Lung (tissue), 12 donors: ENCODE data around the gene ALKBH5. TPM values are rescaled to one million over a fixed set of nuclear protein-coding genes. Genes with fewer than 3 reads are reported as not detected.
A peak's percentile ranks its signal among the peaks of the same experiment; 100 is the strongest.

Source experiments
- ATAC-seq: fragments of 200-7000 bp; cut with Tn5 transposase; one replicate; pipeline ENCODE4 v1.9.1; 2020; ENCODE audit warnings: moderate number of reproducible peaks; ENCODE audit not compliant: insufficient read depth, low FRiP score
- DNase-seq, 3 donors: peaks; one replicate each; pipeline ENCODE4 v3.0.0-alpha.2; 2013 to 2017
- H3K27ac ChIP-seq, 2 donors: one replicate each; pipeline ENCODE4 v1.5.1; 2013; ENCODE audit warnings: mild to moderate bottlenecking in 2 of 2, moderate library complexity in 2 of 2, control low read depth in 1 of 2, inconsistent platforms in 1 of 2, low read depth in 1 of 2, low read length in 1 of 2
- H3K27me3 ChIP-seq, 3 donors: one replicate each; pipeline ENCODE4 v1.5.1; 2013; ENCODE audit warnings: low read length in 2 of 3; ENCODE audit not compliant: control insufficient read depth in 3 of 3, insufficient read depth in 3 of 3
- H3K36me3 ChIP-seq, 4 donors: one replicate each; pipeline ENCODE4 v1.5.1; 2013; ENCODE audit warnings: low read length in 4 of 4, mild to moderate bottlenecking in 1 of 4, moderate library complexity in 1 of 4; ENCODE audit not compliant: control insufficient read depth in 4 of 4, insufficient read depth in 4 of 4
- H3K4me1 ChIP-seq, 5 donors: one replicate each; pipeline ENCODE4 v1.5.1; 2013; ENCODE audit warnings: low read length in 5 of 5, mild to moderate bottlenecking in 2 of 5, moderate library complexity in 1 of 5; ENCODE audit not compliant: control insufficient read depth in 5 of 5, insufficient read depth in 5 of 5
- H3K4me3 ChIP-seq: one replicate; pipeline ENCODE4 v1.5.1; 2013; ENCODE audit warnings: mild to moderate bottlenecking, control low read depth, moderate library complexity
- H3K9ac ChIP-seq, 2 donors: one replicate each; pipeline ENCODE4 v1.5.1; 2013; ENCODE audit warnings: low read length in 2 of 2, control low read depth in 1 of 2; ENCODE audit not compliant: insufficient read depth in 1 of 2
- H3K9me3 ChIP-seq, 4 donors: one replicate each; pipeline ENCODE4 v1.5.1; 2013; ENCODE audit warnings: low read length in 3 of 4, mild to moderate bottlenecking in 1 of 4, moderate library complexity in 1 of 4; ENCODE audit not compliant: control insufficient read depth in 4 of 4, insufficient read depth in 3 of 4
- CTCF ChIP-seq: IDR thresholded peaks from 2 replicates; pipeline ENCODE4 v1.5.1; 2012; ENCODE audit warnings: mild to moderate bottlenecking; ENCODE audit errors: control extremely low read depth, extremely low read depth
- WGBS, 2 donors: extraction: QIAGEN DNeasy Blood & Tissue Kit; methylation state at CpG; one replicate each; pipeline ENCODE4 v1.1.7; 2013; 5-methylcytosine and 5-hydroxymethylcytosine counted together
- polyA plus RNA-seq, 2 donors: library from polyadenylated mRNA; stranded (reverse); fragments of 200-250 nt; gene quantifications; one replicate each; pipeline ENCODE4 v1.2.1, GENCODE V29; 2013
- total RNA-seq, 2 donors: library from RNA; depleted of rRNA in 1 of 2; stranded (reverse); fragments of >200 nt in 1 of 2; gene quantifications; one replicate each; pipeline ENCODE4 v1.2.1, GENCODE V29; 2014 to 2021
- donor health status: control.
- donor health status: control.
- donor health status: Bipolar disorder and iron deficiency.
- donor health status: healthy.
- donor health status: DM: yes; HTN: yes; CAD: no.

The ALKBH5 gene
- total and polyA plus RNA-seq, 4 donors, result 30.2 to 104 (median 59.8) TPM

GRCh38 chr17:18256776-18257175 lies 73.1 kb downstream of the ALKBH5 start:
- 87 to 96% methylated on average over 7 of the region's 7 CpGs for WGBS, 2 donors
- no peak for TF ChIP-seq CTCF
- Histone ChIP-seq H3K4me3 (no peak overlapping the region), H3K9ac (peak overlapping the region in 1 of 2 donors; percentile 65), H3K27ac (peak overlapping the region in 1 of 2 donors; percentile 1), H3K4me1 (peaks cover 11 to 28% (median 18%) of the 10 kb centered on the region in 5 donors), H3K36me3 (peaks cover 6 to 43% (median 20%) of the 10 kb centered on the region in 4 donors), H3K9me3 (no peaks in the 10 kb centered on the region), H3K27me3 (no peaks in the 10 kb centered on the region)
- DNase-seq (no peak), ATAC-seq (no peak)

GRCh38 chr17:18257268-18257981 lies 73.8 kb downstream of the ALKBH5 start:
- H3K36me3 ChIP-seq, result peaks cover 6 to 37% (median 17%) of the 10 kb centered on the region in 4 donors
- peak overlapping the region; percentile 55 to 65 for H3K9ac ChIP-seq
- H3K27ac ChIP-seq, result peak overlapping the region; percentile 97 to 98
- WGBS, 2 donors, result 19 to 34% methylated on average over 18 of the region's 18 CpGs
- no peak for TF ChIP-seq CTCF
- H3K4me3 ChIP-seq, result peak overlapping the region; percentile 91
- H3K9me3 ChIP-seq, result no peaks in the 10 kb centered on the region
- no peaks in the 10 kb centered on the region for H3K27me3 ChIP-seq
- H3K4me1 ChIP-seq, result peaks cover 15 to 34% (median 18%) of the 10 kb centered on the region in 5 donors
- DNase-seq, result peak in 1 of 3 donors; percentile 33
- ATAC-seq, result peak; percentile 24

- DNase-seq, result peak in 2 of 3 donors; percentile 37 to 43
- Histone ChIP-seq H3K4me1 (peaks cover 15 to 34% (median 18%) of the 10 kb centered on the region in 5 donors), H3K9ac (peak overlapping the region; percentile 55 to 65), H3K27me3 (no peaks in the 10 kb centered on the region), H3K9me3 (no peaks in the 10 kb centered on the region), H3K4me3 (peak overlapping the region; percentile 91), H3K36me3 (peaks cover 6 to 32% (median 13%) of the 10 kb centered on the region in 4 donors), H3K27ac (peak overlapping the region; percentile 97 to 98)
- no peak for TF ChIP-seq CTCF
- ATAC-seq, result peak; percentile 73
- WGBS, 2 donors, result 0 to 1% methylated on average over 14 to 16 of the region's 16 CpGs
Observed at GRCh38 chr17:18257982-18258355, 74.3 kb downstream of the ALKBH5 start.
